Lower lobe of right lung (tissue), 2 donors: ENCODE data around the gene KCNN3. TPM values are rescaled to one million over a fixed set of nuclear protein-coding genes. Genes with fewer than 3 reads are reported as not detected.
A peak's percentile ranks its signal among the peaks of the same experiment; 100 is the strongest.

Source experiments
- ATAC-seq, 2 donors: fragments of 200-7000 bp; cut with Tn5 transposase; one replicate each; pipeline ENCODE4 v1.9.1; 2020 to 2022; ENCODE audit warnings: mild to moderate bottlenecking in 2 of 2, moderate library complexity in 2 of 2
- DNase-seq: peaks from one replicate; pipeline ENCODE4 v3.0.0-alpha.2; 2020
- H3K27ac ChIP-seq: fragments of 200-600 bp; one replicate; pipeline ENCODE4 v1.8.0; 2022
- H3K27me3 ChIP-seq: fragments of 200-600 bp; one replicate; pipeline ENCODE4 v1.8.0; 2022; ENCODE audit warnings: low read depth
- H3K36me3 ChIP-seq: fragments of 200-600 bp; one replicate; pipeline ENCODE4 v1.8.0; 2022; ENCODE audit warnings: mild to moderate bottlenecking
- H3K4me1 ChIP-seq: fragments of 200-600 bp; one replicate; pipeline ENCODE4 v1.8.0; 2022
- H3K4me3 ChIP-seq: fragments of 200-600 bp; one replicate; pipeline ENCODE4 v1.8.0; 2022; ENCODE audit warnings: mild to moderate bottlenecking
- H3K9me3 ChIP-seq: fragments of 200-600 bp; one replicate; pipeline ENCODE4 v1.8.0; 2022
- CTCF ChIP-seq: fragments of 200-600 bp; IDR thresholded peaks from one replicate; pipeline ENCODE4 v1.8.0; 2022; ENCODE audit warnings: antibody characterized with exemption, mild to moderate bottlenecking
- intact Hi-C: fragments of 100-400 bp; cut with DNase I; formaldehyde crosslinking; loops from one replicate; pipeline ENCODE4 v1.11.0; 2022
- total RNA-seq: library from RNA; stranded (reverse); fragmentation: NEBNext Ultra II Directional; extraction: Animal tissue kit (Norgen Biotek cat#: 25700); gene quantifications from one replicate; pipeline ENCODE4 v1.2.1, GENCODE V29; 2021
- donor health status: DM: no; HTN: yes; CAD: no; lungs with severe emphysema.

The KCNN3 gene
- total RNA-seq, 1 donor from 2014 or later, result 4.4 TPM

GRCh38 chr1:154866257-154867063, 3.6 kb downstream of the KCNN3 start:
- ATAC-seq (no peak), DNase-seq (no peak)
- Histone ChIP-seq H3K9me3 (no peaks in the 10 kb centered on the region), H3K4me3 (no peak overlapping the region), H3K4me1 (peaks cover 22% of the 10 kb centered on the region), H3K36me3 (no peaks in the 10 kb centered on the region), H3K27ac (no peak overlapping the region), H3K27me3 (peaks cover 4% of the 10 kb centered on the region)
- no peak for TF ChIP-seq CTCF
- intact Hi-C loops, result no loop called here

- intact Hi-C loops, result no loop called here
- TF ChIP-seq CTCF, result no peak
Observed at GRCh38 chr1:154865442-154866256, 4.4 kb downstream of the KCNN3 start.

GRCh38 chr1:154864189-154864975, 5.7 kb downstream of the KCNN3 start:
- Histone ChIP-seq H3K27ac (no peak overlapping the region), H3K36me3 (no peaks in the 10 kb centered on the region), H3K9me3 (no peaks in the 10 kb centered on the region), H3K27me3 (peaks cover under 1% of the 10 kb centered on the region), H3K4me1 (peaks cover 26% of the 10 kb centered on the region), H3K4me3 (no peak overlapping the region)
- intact Hi-C loops, result no loop called here
- TF ChIP-seq CTCF, result no peak
- ATAC-seq (no peak), DNase-seq (no peak)

More at GRCh38 chr1:154865442-154866256, 4.4 kb downstream of the KCNN3 start:
- no peak for ATAC-seq
- no peaks in the 10 kb centered on the region for H3K36me3 ChIP-seq
- no peak overlapping the region for H3K27ac ChIP-seq
- no peak overlapping the region for H3K4me3 ChIP-seq
- H3K9me3 ChIP-seq, result no peaks in the 10 kb centered on the region
- peaks cover 4% of the 10 kb centered on the region for H3K27me3 ChIP-seq
- DNase-seq, result no peak
- H3K4me1 ChIP-seq, result peaks cover 24% of the 10 kb centered on the region

- Histone ChIP-seq H3K36me3 (no peaks in the 10 kb centered on the region), H3K9me3 (no peaks in the 10 kb centered on the region), H3K27me3 (no peaks in the 10 kb centered on the region), H3K4me3 (no peak overlapping the region), H3K27ac (no peak overlapping the region), H3K4me1 (peaks cover 17% of the 10 kb centered on the region)
- DNase-seq (no peak), ATAC-seq (no peak)
- intact Hi-C loops, result no loop called here
- peak; percentile 57 for TF ChIP-seq CTCF
Observed at GRCh38 chr1:154863315-154864174, 6.5 kb downstream of the KCNN3 start.
